A673 (cell line): ENCODE results near the gene CLEC16A. TPM values are rescaled to one million over a fixed set of nuclear protein-coding genes. Genes with fewer than 3 reads are reported as not detected.

Experiments used
- BruUV-seq: library from RNA; stranded (reverse); fragments of 400-500 nt; replicated peaks from 2 replicates; lab custom pipeline; 2021; lab: Mats Ljungman, UMichigan
- CTCF ChIA-PET: fragments of 300-600 bp; sonication (Branson Sonifier 250); formaldehyde crosslinking; loops from one replicate; lab custom pipeline; 2022; ENCODE audit warnings: antibody characterized with exemption; lab: Charles Lee
- POLR2A ChIA-PET: fragments of 300-600 bp; sonication (Branson Sonifier 250); formaldehyde crosslinking; loops from one replicate; lab custom pipeline; 2022; ENCODE audit warnings: antibody characterized with exemption; ENCODE audit not compliant: low non-redundant PET; lab: Charles Lee
- DNase-seq: peaks from one replicate; pipeline ENCODE4 v3.0.0-alpha.2; 2015; ENCODE audit warnings: low spot score
- H3K27ac ChIP-seq: fragments of 200-600 bp; sonication (generic); 2 replicates; pipeline ENCODE4 v1.5.1; 2016; ENCODE audit warnings: mixed run types, low read depth, mild to moderate bottlenecking, mixed read lengths, antibody characterized with exemption, low read length; ENCODE audit not compliant: poor library complexity, severe bottlenecking
- H3K27me3 ChIP-seq: fragments of 200-600 bp; sonication (generic); replicated peaks from 2 replicates; pipeline ENCODE4 v1.6.1; 2017; ENCODE audit warnings: mixed run types, low read depth, mild to moderate bottlenecking, mixed read lengths, antibody characterized with exemption, low read length; ENCODE audit not compliant: insufficient read depth, poor library complexity
- H3K36me3 ChIP-seq: fragments of 200-600 bp; sonication (generic); 2 replicates; pipeline ENCODE4 v1.6.1; 2016; ENCODE audit warnings: mixed run types, mild to moderate bottlenecking, mixed read lengths, antibody characterized with exemption, low read length; ENCODE audit not compliant: insufficient read depth, poor library complexity, severe bottlenecking
- H3K4me1 ChIP-seq: fragments of 200-600 bp; sonication (generic); 2 replicates; pipeline ENCODE4 v1.6.1; 2017; ENCODE audit warnings: mixed run types, mild to moderate bottlenecking, mixed read lengths, antibody characterized with exemption, low read length; ENCODE audit not compliant: insufficient read depth, poor library complexity, severe bottlenecking
- H3K4me3 ChIP-seq: fragments of 200-600 bp; sonication (generic); 2 replicates; pipeline ENCODE4 v1.5.1; 2016; ENCODE audit warnings: low read depth, mixed run types, mild to moderate bottlenecking, mixed read lengths, low read length; ENCODE audit not compliant: poor library complexity, severe bottlenecking
- H3K9me3 ChIP-seq: fragments of 200-600 bp; sonication (generic); 2 replicates; pipeline ENCODE4 v1.6.1; 2016; ENCODE audit warnings: mixed run types, low read depth, mild to moderate bottlenecking, mixed read lengths, antibody characterized with exemption, low read length; ENCODE audit not compliant: poor library complexity, severe bottlenecking
- CTCF ChIP-seq: fragments of 300-800, 200-600 bp; sonication (generic); conservative IDR thresholded peaks from 2 replicates; pipeline ENCODE4 v1.5.1; 2017; ENCODE audit warnings: low read depth, mild to moderate bottlenecking, antibody characterized with exemption, low read length, moderate library complexity, mixed read lengths
- EZH2 ChIP-seq: fragments of 200-600 bp; sonication (generic); IDR thresholded peaks from 2 replicates; pipeline ENCODE4 v1.6.1; 2017; ENCODE audit warnings: borderline replicate concordance, low read depth, mild to moderate bottlenecking, mixed read lengths, antibody characterized with exemption, low read length; ENCODE audit not compliant: poor library complexity, severe bottlenecking
- intact Hi-C: fragments of 100-400 bp; cut with micrococcal nuclease; formaldehyde crosslinking; loops from one replicate; pipeline ENCODE4 v1.10.0; 2022; ENCODE audit not compliant: unreplicated experiment
- total RNA-seq: library from RNA; stranded (reverse); gene quantifications from 2 replicates; pipeline ENCODE4 v1.2.3, GENCODE V29; 2021

CLEC16A gene
- total RNA-seq, 1 experiment from 2014 or later = 23.4 TPM

DNA sequence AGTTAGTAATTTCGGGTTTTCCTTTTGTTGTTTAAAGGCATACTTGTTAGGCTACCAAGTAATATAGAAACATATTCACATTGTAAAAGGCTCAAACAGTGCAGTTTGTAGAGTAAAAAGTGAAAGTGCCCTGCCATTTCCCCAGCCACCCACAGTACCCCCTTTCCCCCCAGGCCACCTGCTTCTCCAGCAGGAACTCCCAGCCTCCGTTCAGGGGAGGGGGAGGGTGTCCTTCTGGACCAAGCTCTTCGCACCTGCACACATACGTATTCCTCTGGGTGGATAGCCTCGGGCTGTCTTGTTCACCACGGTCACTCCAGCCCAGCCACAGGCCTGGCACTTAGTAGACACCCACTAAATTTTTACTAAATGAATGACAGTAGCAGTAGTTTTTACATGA lies 144.5 kb downstream of the CLEC16A start:
- Histone ChIP-seq H3K36me3 (no peaks in the 10 kb centered on the region), H3K4me3 (no peak overlapping the region), H3K4me1 (peaks cover 3% of the 10 kb centered on the region), H3K27ac (no peak overlapping the region), H3K9me3 (no peaks in the 10 kb centered on the region), H3K27me3 (no peaks in the 10 kb centered on the region)
- intact Hi-C loops = no loop called here
- no TSS peak for BruUV-seq
- CTCF ChIA-PET = no interaction called here
- TF ChIP-seq EZH2 (no peak), CTCF (no peak)
- DNase-seq = no peak
- POLR2A ChIA-PET = no interaction called here

- ChIA-PET CTCF (no interaction called here), POLR2A (no interaction called here)
- no peak overlapping the region for H3K4me3 ChIP-seq
- intact Hi-C loops = no loop called here
- no peaks in the 10 kb centered on the region for H3K27me3 ChIP-seq
- peaks cover 4% of the 10 kb centered on the region for H3K4me1 ChIP-seq
- no peaks in the 10 kb centered on the region for H3K9me3 ChIP-seq
- DNase-seq = no peak
- H3K36me3 ChIP-seq = no peaks in the 10 kb centered on the region
- BruUV-seq = no TSS peak
- H3K27ac ChIP-seq = no peak overlapping the region
- TF ChIP-seq CTCF (no peak), EZH2 (no peak)
Measured at GRCh38 chr16:11089504-11090124, 145.2 kb downstream of the CLEC16A start.

DNA sequence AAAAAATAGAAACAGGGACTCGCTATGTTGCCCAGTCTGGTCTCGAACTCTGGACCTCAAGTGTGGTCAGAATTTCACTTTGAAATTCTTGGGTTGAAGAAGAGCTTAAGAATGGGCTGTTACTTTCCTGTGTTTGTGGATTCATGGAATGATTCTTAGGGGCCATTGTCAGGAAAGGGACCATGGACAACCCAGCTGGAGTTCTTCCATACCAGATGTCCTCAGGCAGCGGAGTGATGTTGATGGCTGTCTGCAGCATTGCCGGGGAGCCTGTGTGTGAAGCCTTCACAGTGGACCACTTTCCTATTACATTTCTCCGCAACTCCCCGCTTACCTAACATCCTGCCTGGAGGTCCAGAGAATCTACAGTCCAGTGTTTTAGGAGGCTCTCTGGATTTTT lies 145.9 kb downstream of the CLEC16A start:
- TF ChIP-seq CTCF = no peak
- TF ChIP-seq EZH2 = no peak
- Histone ChIP-seq H3K4me3 (no peak overlapping the region), H3K4me1 (peaks cover 9% of the 10 kb centered on the region), H3K9me3 (no peaks in the 10 kb centered on the region), H3K27me3 (no peaks in the 10 kb centered on the region), H3K36me3 (no peaks in the 10 kb centered on the region), H3K27ac (no peak overlapping the region)
- BruUV-seq = no TSS peak
- intact Hi-C loops = no loop called here
- no peak for DNase-seq
- POLR2A ChIA-PET = no interaction called here
- CTCF ChIA-PET = no interaction called here
